ENCODE measurements around the gene ARL13B.

The ARL13B gene

GRCh38 chr3:93973131-93974126 lies 6.5 kb upstream of the ARL13B start, which contains the start of gene PROS1:
Gene PROS1, minus strand, starts transcription at chr3:93973896. Its CDS starts 147 bp downstream, at chr3:93973749.
- H3K27ac ChIP-seq = no peak within 1 kb of the TSS
- no peak for TF ChIP-seq CTCF (IDR thresholded peaks at IDR 0.05)
- H3K36me3 ChIP-seq = no peaks in the 10 kb centered on the region
- H3K27me3 ChIP-seq = peaks cover 35% of the 10 kb centered on the region
- no peaks in the 10 kb centered on the region for H3K9me3 ChIP-seq
- peak within 1 kb of the TSS; percentile 57 to 59 for H3K4me3 ChIP-seq (ENCODE audit: low read depth in 1 of 2, low read length in 1 of 2)
- H3K4me1 ChIP-seq (ENCODE audit: control insufficient read depth in 1 of 2, insufficient read depth in 1 of 2, low read depth in 1 of 2, low read length in 1 of 2) = peaks cover 11% of the 10 kb centered on the region in 2 experiments

- H3K4me1 ChIP-seq (ENCODE audit: control insufficient read depth in 1 of 2, insufficient read depth in 1 of 2, low read depth in 1 of 2, low read length in 1 of 2) = peaks cover 10 to 11% of the 10 kb centered on the region in 2 experiments
- H3K9me3 ChIP-seq = no peaks in the 10 kb centered on the region
- no peak for TF ChIP-seq CTCF (IDR thresholded peaks at IDR 0.05)
- no peak overlapping the region for H3K27ac ChIP-seq
- H3K27me3 ChIP-seq = no peaks in the 10 kb centered on the region
- no peaks in the 10 kb centered on the region for H3K36me3 ChIP-seq
- no peak overlapping the region for H3K4me3 ChIP-seq (ENCODE audit: low read depth in 1 of 2, low read length in 1 of 2)
Observed at GRCh38 chr3:93981649-93982048, 1.7 kb downstream of the ARL13B start.

GRCh38 chr3:93983408-93983807 lies 3.5 kb downstream of the ARL13B start:
- Histone ChIP-seq H3K27ac (no peak overlapping the region), H3K4me3 (ENCODE audit: low read depth in 1 of 2, low read length in 1 of 2) (no peak overlapping the region), H3K9me3 (no peaks in the 10 kb centered on the region), H3K4me1 (ENCODE audit: control insufficient read depth in 1 of 2, insufficient read depth in 1 of 2, low read depth in 1 of 2, low read length in 1 of 2) (peaks cover 10 to 11% of the 10 kb centered on the region in 2 experiments), H3K36me3 (no peaks in the 10 kb centered on the region), H3K27me3 (no peaks in the 10 kb centered on the region)
- TF ChIP-seq CTCF (IDR thresholded peaks at IDR 0.05) = no peak

GRCh38 chr3:93984618-93985017 lies 4.7 kb downstream of the ARL13B start:
- Histone ChIP-seq H3K4me3 (ENCODE audit: low read depth in 1 of 2, low read length in 1 of 2) (no peak overlapping the region), H3K36me3 (no peaks in the 10 kb centered on the region), H3K9me3 (no peaks in the 10 kb centered on the region), H3K4me1 (ENCODE audit: control insufficient read depth in 1 of 2, insufficient read depth in 1 of 2, low read depth in 1 of 2, low read length in 1 of 2) (peaks cover 7 to 8% of the 10 kb centered on the region in 2 experiments), H3K27ac (no peak overlapping the region), H3K27me3 (no peaks in the 10 kb centered on the region)
- no peak for TF ChIP-seq CTCF (IDR thresholded peaks at IDR 0.05)

GRCh38 chr3:93988283-93988682 lies 8.3 kb downstream of the ARL13B start:
- H3K27me3 ChIP-seq = no peaks in the 10 kb centered on the region
- no peaks in the 10 kb centered on the region for H3K36me3 ChIP-seq
- H3K4me3 ChIP-seq (ENCODE audit: low read depth in 1 of 2, low read length in 1 of 2) = no peak overlapping the region
- TF ChIP-seq CTCF (IDR thresholded peaks at IDR 0.05) = no peak
- H3K27ac ChIP-seq = no peak overlapping the region
- H3K4me1 ChIP-seq (ENCODE audit: control insufficient read depth in 1 of 2, insufficient read depth in 1 of 2, low read depth in 1 of 2, low read length in 1 of 2) = no peaks in the 10 kb centered on the region
- H3K9me3 ChIP-seq = no peaks in the 10 kb centered on the region

Data from neutrophil (primary cell).